GM19025 (cell line): ENCODE data around the gene ZDHHC17.

Source experiments
- ATAC-seq: cut with Tn5 transposase; IDR thresholded peaks from one replicate; pipeline ENCODE4 v1.9.1; 2021; ENCODE audit warnings: mild to moderate bottlenecking, low read depth, moderate library complexity; ENCODE audit not compliant: unreplicated experiment

Gene ZDHHC17

GRCh38 chr12:76811976-76812375, 48.1 kb downstream of the ZDHHC17 start:
- no peak for ATAC-seq

- no peak for ATAC-seq
Observed at GRCh38 chr12:76813265-76813664, 49.4 kb downstream of the ZDHHC17 start.

- no peak for ATAC-seq
Observed at GRCh38 chr12:76813972-76814371, 50.1 kb downstream of the ZDHHC17 start.

- no peak for ATAC-seq
Observed at GRCh38 chr12:76820888-76821482, 57.1 kb downstream of the ZDHHC17 start.

- ATAC-seq = no peak
Observed at GRCh38 chr12:76830436-76830835, 66.5 kb downstream of the ZDHHC17 start.

GRCh38 chr12:76836633-76837032, 72.7 kb downstream of the ZDHHC17 start:
- no peak for ATAC-seq

- ATAC-seq = no peak
Observed at GRCh38 chr12:76847260-76847659, 83.3 kb downstream of the ZDHHC17 start.

GRCh38 chr12:76848132-76848531, 84.2 kb downstream of the ZDHHC17 start:
- no peak for ATAC-seq

GRCh38 chr12:76852106-76852505, 88.2 kb downstream of the ZDHHC17 start:
- ATAC-seq = no peak

- ATAC-seq = no peak
Observed at GRCh38 chr12:76855271-76855670, 91.4 kb downstream of the ZDHHC17 start.

- ATAC-seq = no peak
Observed at GRCh38 chr12:76856018-76856644, 92.2 kb downstream of the ZDHHC17 start.

- ATAC-seq = no peak
Observed at GRCh38 chr12:76859611-76860010, 95.7 kb downstream of the ZDHHC17 start.

GRCh38 chr12:76860256-76860655, 96.3 kb downstream of the ZDHHC17 start:
- no peak for ATAC-seq

GRCh38 chr12:76863005-76863670, 99.2 kb downstream of the ZDHHC17 start:
- no peak for ATAC-seq

GRCh38 chr12:76863837-76864236, 99.9 kb downstream of the ZDHHC17 start:
- no peak for ATAC-seq

GRCh38 chr12:76864791-76865400, 101.0 kb downstream of the ZDHHC17 start:
- peak; percentile 70 for ATAC-seq

GRCh38 chr12:76866151-76866567, 102.2 kb downstream of the ZDHHC17 start:
- no peak for ATAC-seq

GRCh38 chr12:76866726-76867125, 102.8 kb downstream of the ZDHHC17 start:
- no peak for ATAC-seq

GRCh38 chr12:76871082-76871481, 107.2 kb downstream of the ZDHHC17 start:
- no peak for ATAC-seq

- no peak for ATAC-seq
Observed at GRCh38 chr12:76871742-76872141, 107.8 kb downstream of the ZDHHC17 start.

- no peak for ATAC-seq
Observed at GRCh38 chr12:76872415-76872814, 108.5 kb downstream of the ZDHHC17 start.
